NCI-H524 treated with DMSO at 0.1 percent for 48 hours (cell line): ENCODE data around the gene SHCBP1L.

ENCODE experiments used
- DNase-seq: peaks from one replicate; lab custom pipeline; 2025; lab: John Stamatoyannopoulos, UW

The SHCBP1L gene

GRCh38 chr1:182952677-182953444 is at the start of gene SHCBP1L:
Gene SHCBP1L (minus strand): TSS chr1:182953166. CDS start chr1:182953133, 33 bp downstream.
- no peak for DNase-seq

- no peak for DNase-seq
Observed at GRCh38 chr1:183002267-183002666, 49.3 kb upstream of the SHCBP1L start.

- DNase-seq, result no peak
Observed at GRCh38 chr1:183000167-183000962, 47.4 kb upstream of the SHCBP1L start.

- no peak for DNase-seq
Observed at GRCh38 chr1:182998482-182998881, 45.5 kb upstream of the SHCBP1L start.

GRCh38 chr1:182996816-182997215 is 43.9 kb upstream of the SHCBP1L start:
- DNase-seq, result no peak

- no peak for DNase-seq
Observed at GRCh38 chr1:182995894-182996293, 42.9 kb upstream of the SHCBP1L start.

- no peak for DNase-seq
Observed at GRCh38 chr1:182993746-182994145, 40.8 kb upstream of the SHCBP1L start.

GRCh38 chr1:182990413-182991144 is 37.6 kb upstream of the SHCBP1L start:
- no peak for DNase-seq

- DNase-seq, result no peak
Observed at GRCh38 chr1:182985876-182986275, 32.9 kb upstream of the SHCBP1L start.

- DNase-seq, result no peak
Observed at GRCh38 chr1:182984621-182985020, 31.7 kb upstream of the SHCBP1L start.

- DNase-seq, result no peak
Observed at GRCh38 chr1:182984138-182984537, 31.2 kb upstream of the SHCBP1L start.

GRCh38 chr1:182978151-182978853 is 25.3 kb upstream of the SHCBP1L start:
- DNase-seq, result no peak

- DNase-seq, result no peak
Observed at GRCh38 chr1:182977480-182977879, 24.5 kb upstream of the SHCBP1L start.

GRCh38 chr1:182974506-182975191 is 21.7 kb upstream of the SHCBP1L start:
- no peak for DNase-seq

GRCh38 chr1:182972829-182973228 is 19.9 kb upstream of the SHCBP1L start:
- DNase-seq, result no peak

- DNase-seq, result no peak
Observed at GRCh38 chr1:182972231-182972630, 19.3 kb upstream of the SHCBP1L start.

GRCh38 chr1:182971219-182971618 is 18.3 kb upstream of the SHCBP1L start:
- no peak for DNase-seq

GRCh38 chr1:182968836-182969734 is 16.1 kb upstream of the SHCBP1L start:
- no peak for DNase-seq

- DNase-seq, result no peak
Observed at GRCh38 chr1:182968151-182968741, 15.3 kb upstream of the SHCBP1L start.

- no peak for DNase-seq
Observed at GRCh38 chr1:182965861-182966260, 12.9 kb upstream of the SHCBP1L start.
